T1000 (cell line): ENCODE data around the gene FOSB.

Experiments
- DNase-seq: peaks from one replicate; lab custom pipeline; 2025; ENCODE audit warnings: mixed read lengths; lab: John Stamatoyannopoulos, UW

FOSB gene

DNA sequence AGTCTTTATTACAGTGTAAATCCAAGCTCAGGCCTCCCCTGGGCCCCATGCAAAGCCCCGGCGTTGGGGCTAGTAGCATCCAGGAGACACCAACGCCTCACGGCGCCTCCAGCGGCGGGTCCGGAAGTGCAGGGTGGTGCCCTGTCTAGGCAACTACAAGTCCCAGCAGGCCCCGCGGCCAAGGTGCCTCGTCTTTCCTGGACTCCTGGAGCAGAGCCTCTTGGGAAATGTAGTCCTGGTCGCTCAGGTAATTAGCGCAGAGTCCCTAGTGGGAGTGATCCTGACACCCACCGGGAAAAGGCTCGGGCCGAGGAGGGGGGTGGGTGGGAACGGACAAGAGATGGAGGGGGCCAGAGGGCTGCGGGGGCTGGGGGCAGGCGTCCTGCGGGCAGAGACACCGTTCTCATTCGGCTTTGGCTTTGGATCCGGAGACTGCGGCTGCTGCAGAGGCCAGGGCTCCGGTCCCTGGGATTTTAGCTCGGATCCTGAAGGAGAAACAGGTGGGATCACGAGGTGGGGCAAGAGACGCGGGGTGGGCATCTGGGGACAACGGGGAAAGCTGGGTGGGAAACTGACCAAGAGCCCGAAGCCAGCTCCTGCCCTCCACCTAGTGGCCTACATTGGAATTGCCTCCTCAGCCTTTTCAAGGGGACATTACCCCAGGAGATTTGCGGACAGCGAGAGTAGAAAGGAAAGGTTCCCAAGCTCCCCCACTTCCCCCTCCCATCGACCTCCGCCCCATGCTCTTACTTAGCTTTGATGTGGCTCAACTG lies 17.7 kb downstream of the FOSB start:
- peak; percentile 93 for DNase-seq

GRCh38 chr19:45488708-45489107 lies 20.9 kb downstream of the FOSB start:
- DNase-seq = no peak

DNA sequence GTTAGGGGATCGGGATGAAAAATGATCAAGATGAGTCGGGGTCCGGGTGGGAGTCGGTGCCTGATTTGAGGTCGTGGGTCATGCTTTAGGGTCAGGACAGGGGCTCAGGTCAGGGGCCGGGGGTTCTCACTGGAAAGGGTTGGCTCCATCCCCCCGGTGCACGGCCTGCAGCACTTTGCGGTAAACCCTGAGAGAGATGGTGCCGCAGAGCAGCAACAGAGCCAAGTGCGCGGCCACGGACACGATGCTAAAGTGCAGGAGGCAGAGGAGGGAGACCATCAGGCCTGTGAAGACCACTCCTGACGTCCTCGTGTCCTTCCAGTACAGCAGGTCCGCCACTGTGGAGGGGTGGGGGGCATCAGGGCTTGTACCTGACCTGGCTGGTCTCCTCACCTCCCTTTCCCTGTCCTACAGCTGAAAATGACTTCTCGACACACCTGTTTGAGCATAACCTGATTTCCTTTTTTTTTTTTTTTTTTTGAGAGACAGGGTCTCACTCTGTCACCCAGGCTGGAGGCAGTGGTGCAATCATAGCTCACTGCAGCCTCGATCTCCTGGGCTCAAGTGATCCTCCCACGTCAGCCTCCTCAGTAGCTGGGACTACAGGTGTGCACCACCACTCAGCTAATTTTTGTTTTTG lies 21.5 kb downstream of the FOSB start:
- no peak for DNase-seq

DNA sequence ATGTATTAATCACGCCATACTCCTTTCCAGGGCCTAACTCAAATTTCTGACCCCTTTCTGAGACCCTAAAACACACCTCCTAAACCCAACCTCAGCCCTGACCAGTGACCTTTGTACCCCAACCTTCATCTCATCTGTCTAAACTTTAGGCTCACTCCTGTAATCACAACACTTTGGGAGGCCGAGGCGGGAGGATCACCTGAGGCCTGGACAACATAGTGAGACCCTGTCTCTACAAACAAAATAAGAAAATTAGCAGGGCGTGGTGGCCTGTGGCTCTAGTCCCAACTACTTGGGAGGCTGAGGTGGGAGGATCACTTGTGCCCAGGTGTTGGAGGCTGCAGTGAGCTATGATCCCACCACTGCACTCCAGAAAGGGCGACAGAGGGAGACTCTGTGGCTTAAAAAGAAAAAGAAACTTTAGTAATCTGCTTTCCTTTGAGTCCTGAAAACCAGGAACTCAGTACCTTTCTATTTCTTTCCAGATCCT lies 24.4 kb downstream of the FOSB start:
- no peak for DNase-seq

- no peak for DNase-seq
Observed at GRCh38 chr19:45492627-45493470, 25.1 kb downstream of the FOSB start.

- no peak for DNase-seq
Observed at GRCh38 chr19:45494261-45494916, 26.6 kb downstream of the FOSB start.

DNA sequence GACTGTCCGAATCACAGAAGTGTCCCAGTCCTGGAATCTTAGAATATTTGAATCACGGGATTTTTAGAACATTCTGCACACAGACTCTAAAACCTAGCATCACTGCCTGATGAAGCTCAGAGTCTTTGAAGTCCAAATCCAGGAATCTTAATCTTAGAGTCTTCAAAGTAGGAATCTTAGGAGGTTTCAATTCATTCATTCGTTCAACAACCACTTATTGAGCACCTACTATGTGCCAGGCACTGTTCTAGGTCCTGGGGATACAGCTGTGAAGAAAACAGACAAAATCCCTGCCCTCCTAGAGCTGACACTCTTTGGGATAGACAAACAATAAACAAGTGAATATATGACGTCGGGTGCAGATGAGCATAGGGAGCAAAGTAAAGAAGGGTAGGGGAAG lies 27.4 kb downstream of the FOSB start:
- no peak for DNase-seq

DNA sequence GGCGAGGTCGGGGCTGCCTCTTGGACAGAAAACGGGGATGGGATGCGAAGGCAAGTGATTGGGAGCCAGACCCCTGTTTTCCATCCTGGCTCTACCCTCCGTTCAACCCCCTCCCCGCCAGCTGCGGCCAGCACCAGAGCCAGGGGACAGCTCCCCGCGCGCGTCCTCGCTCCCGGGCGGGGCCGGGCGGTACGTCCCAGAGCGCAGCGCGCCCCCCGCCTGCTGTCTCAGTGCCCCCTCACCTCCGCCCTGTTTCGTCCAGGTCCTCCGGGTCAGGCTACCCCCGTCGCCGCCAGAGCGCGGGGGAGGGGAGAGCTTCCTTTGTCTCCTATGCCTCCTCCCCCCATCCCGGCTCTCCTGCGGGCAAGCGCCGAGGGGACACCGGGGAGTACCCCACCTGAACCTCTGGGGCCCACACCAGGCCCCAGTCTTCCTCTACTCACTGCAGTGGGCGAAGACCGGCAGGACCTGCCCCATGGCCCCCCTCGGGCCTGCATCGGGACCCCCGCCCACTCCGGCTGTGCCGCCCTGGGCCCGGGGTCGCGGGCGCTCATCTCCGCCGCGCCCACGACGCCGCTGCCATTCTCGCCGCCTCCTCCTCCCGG lies 28.7 kb downstream of the FOSB start:
- DNase-seq = no peak

DNA sequence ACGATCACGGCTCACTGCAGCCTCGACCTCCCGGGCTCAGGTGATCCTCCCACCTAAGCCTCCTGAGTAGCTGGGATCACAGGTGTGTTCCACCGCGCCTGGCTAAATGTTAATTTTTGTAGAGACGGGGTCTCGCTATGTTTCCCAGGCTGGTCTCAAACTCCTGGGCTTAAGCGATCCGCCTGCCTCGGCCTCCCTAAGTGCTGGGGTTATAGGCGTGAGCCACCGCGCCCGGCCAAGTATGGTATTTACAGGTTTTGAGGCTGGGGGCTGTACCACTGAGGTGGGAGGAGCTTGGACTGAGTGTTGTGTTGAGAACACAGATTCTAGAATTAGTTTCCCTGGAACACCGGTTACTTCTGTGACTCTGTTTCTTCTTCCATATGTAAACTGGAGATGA lies 30.0 kb downstream of the FOSB start:
- DNase-seq = no peak

DNA sequence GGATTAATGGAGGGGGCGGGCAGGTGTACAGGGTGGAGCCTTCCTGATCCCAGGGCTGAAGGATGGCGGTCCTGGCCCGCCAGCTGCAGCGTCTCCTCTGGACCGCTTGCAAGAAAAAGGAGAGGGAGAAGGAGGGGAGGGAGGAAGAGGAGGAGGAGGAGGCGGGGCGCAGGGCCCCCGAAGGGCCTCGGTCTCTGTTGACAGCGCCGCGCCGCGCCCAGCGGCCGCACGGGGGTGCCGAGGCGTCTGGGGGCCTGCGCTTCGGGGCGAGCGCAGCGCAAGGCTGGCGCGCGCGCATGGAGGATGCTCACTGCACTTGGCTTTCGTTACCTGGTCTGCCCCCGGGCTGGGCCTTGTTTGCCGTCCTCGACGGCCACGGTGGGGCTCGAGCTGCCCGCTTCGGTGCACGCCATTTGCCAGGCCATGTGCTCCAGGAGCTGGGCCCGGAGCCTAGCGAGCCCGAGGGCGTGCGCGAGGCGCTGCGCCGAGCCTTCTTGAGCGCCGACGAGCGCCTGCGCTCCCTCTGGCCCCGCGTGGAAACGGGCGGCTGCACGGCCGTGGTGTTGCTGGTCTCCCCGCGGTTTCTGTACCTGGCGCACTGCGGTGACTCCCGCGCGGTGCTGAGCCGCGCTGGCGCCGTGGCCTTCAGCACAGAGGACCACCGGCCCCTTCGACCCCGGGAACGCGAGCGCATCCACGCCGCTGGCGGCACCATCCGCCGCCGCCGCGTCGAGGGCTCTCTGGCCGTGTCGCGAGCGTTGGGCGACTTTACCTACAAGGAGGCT lies 30.8 kb downstream of the FOSB start, which contains the start of gene PPM1N:
PPM1N (plus strand) TSS at position 33 of the 785 bp plus-strand sequence; CDS start at position 63, 30 bp downstream.
- no peak for DNase-seq

DNA sequence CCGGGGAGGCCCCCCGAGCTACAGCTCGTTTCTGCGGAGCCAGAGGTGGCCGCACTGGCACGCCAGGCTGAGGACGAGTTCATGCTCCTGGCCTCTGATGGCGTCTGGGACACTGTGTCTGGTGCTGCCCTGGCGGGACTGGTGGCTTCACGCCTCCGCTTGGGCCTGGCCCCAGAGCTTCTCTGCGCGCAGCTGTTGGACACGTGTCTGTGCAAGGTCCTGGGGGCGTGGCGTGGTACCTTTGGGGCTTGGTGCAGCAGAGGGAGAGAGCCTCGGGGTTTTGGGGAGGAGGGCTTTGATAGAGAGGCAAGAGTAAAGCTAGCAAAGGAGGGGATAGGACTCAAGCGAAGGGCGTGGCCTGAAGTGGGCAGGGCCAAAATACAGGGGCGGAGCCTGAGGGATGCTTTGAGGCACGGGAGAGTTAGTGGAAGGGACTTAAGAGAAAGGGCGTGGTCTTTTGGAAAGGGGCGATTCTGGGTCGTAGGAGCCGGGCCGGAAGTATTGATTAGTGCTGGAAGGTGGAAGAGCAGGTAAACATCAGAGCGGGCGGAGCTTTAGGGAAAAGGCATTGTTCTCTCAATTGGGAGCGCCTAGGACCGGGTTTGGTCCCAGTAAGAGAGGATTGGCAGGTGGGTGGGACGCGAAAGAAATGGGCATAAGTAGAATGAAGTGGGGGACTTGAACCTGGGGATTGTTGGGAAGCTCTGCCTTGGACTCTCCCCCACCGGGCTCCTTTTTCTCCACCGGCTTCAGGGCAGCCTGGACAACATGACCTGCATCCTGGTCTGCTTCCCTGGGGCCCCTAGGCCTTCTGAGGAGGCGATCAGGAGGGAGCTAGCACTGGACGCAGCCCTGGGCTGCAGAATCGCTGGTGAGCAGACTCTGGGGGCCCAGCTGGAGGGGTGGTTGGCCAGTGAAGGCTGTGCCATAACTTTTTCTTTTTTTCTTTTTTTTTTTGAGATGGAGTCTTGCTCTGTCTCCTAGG lies 31.7 kb downstream of the FOSB start:
- DNase-seq = peak; percentile 19

GRCh38 chr19:45500918-45501729 lies 33.3 kb downstream of the FOSB start:
- no peak for DNase-seq

DNA sequence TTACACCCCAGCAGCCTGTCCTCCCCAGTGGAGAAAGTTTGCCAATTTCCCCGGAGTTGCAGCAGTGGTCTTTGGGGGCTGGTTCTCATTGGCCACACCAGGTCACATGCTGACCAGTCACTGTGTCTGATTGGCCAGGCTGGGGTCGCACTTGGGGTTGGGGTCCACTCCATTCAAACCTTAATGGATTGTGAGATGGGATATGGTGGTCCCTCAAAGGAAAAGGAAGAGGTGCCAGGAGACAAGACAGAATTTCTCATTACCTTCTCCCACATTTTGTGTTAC lies 33.9 kb downstream of the FOSB start:
- DNase-seq = no peak

DNA sequence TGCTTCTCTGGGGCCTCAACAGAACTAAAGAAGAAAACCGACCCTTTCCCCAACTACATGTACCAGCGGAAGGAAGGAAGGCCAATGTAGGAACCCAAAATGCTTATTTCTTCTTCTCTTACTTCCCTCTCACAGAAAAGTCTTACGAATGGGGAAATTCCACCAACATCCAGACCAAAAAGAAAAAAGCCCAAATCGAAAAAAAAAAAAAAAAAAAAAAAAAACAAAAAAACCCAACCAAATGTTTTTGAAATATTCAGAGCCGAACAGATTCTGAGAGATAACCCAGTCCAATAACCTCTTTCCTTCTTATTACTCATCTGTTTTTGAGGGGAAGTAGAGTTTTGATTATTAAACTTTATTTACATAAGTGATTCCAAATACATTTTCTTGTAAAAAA lies 34.3 kb downstream of the FOSB start:
- no peak for DNase-seq

DNA sequence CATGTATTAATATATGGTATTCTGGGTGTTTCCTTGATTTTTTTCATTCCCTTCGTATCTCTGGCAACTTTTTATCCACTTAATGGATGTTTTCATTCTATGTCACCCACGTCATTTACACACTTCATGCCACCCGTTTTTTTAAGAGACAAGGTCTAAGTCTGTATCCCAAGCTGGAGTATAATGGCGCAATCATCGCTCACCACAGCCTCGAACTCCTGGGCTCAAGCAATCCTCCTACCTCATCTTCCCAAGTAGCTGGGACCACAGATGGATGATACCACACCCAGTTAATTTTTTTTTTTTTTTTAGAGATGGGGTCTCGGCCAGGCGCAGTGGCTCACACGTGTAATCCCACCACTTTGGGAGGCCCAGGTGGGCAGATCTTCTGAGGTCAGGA lies 36.1 kb downstream of the FOSB start:
- DNase-seq = no peak

- no peak for DNase-seq
Observed at GRCh38 chr19:45505151-45505995, 37.6 kb downstream of the FOSB start.

DNA sequence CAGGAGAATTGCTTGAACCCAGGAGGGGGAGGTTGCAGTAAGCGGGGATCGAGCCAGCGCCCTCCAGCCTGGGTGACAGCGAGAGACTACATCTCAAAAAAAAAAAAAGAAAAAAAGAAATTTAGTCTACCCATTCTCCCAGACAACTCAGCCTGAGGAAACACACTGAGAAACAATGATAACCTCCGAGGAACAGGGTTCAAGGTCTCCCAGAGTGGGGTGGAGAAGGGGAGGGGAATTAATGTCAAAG lies 38.1 kb downstream of the FOSB start:
- DNase-seq = no peak
